ENCODE measurements around the gene EGLN1. TPM values are rescaled to one million over a fixed set of nuclear protein-coding genes. Genes with fewer than 3 reads are reported as not detected.
A peak's percentile ranks its signal among the peaks of the same experiment; 100 is the strongest.
"Not testable (repeated sequence)": the region's sequence is repeated elsewhere in the genome, so short reads cannot be mapped to it uniquely, and the experiment has no call there.

Gene EGLN1
- total RNA-seq, 1 donor from 2014 or later, result 29.7 TPM

DNA sequence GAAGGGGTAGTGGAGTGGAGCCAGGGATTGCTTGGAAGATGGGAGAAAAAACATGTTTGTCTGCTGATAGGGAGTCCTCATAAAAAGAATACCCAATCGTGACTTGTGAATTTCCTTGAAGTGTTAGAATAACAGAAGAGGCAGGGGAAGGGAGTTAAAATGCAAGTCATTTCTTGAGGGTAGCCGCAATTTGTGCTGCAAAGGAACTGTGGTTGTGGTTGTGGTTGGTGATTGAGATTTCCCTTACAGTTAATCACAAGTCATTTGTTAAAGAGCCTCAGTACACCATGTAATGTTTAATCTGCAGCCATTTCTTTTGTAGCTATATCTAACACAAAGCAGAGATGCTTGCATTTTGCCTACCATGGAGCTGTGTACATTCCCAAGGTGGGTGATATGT, 38.5 kb upstream of the EGLN1 start:
- Histone ChIP-seq H3K27ac (no peak overlapping the region), H3K27me3 (ENCODE audit: low read depth) (peaks cover 6% of the 10 kb centered on the region), H3K4me1 (no peaks in the 10 kb centered on the region), H3K36me3 (no peaks in the 10 kb centered on the region), H3K9me3 (no peaks in the 10 kb centered on the region), H3K4me3 (no peak overlapping the region)
- ATAC-seq, result peak; percentile 36 to 42
- DNase-seq, result no peak
- intact Hi-C loops (cut with DNase I), result no loop called here
- TF ChIP-seq CTCF (IDR thresholded peaks at IDR 0.05), result no peak

GRCh38 chr1:231459438-231459837, 37.4 kb upstream of the EGLN1 start:
- not testable (repeated sequence) for H3K27me3 ChIP-seq (ENCODE audit: low read depth); H3K36me3 ChIP-seq

DNA sequence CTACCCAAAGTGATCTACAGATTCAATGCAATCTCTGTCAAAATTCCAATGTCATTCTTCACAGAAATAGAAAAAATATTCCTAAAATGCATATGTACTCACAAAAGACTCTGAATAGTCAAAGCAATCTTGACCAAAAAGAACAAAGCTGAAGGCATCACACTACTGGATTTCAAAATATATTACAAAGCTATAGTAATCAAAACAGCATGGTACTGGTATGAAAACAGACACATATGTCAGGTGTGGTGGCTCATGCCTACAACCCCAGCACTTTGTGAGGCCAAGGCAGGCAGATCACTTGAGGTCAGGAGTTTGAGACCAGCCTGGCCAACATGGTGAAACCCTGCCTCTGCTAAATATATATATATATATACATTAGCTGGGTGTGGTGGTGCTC, 35.9 kb upstream of the EGLN1 start:
- intact Hi-C loops (cut with DNase I); H3K9me3 ChIP-seq; H3K27ac ChIP-seq; H3K4me1 ChIP-seq; H3K4me3 ChIP-seq; H3K36me3 ChIP-seq; ATAC-seq; H3K27me3 ChIP-seq (ENCODE audit: low read depth); DNase-seq: not testable (repeated sequence)

More at GRCh38 chr1:231459438-231459837, 37.4 kb upstream of the EGLN1 start:
- ATAC-seq; H3K4me3 ChIP-seq; H3K27ac ChIP-seq; intact Hi-C loops (cut with DNase I); DNase-seq; H3K9me3 ChIP-seq; H3K4me1 ChIP-seq: not testable (repeated sequence)

GRCh38 chr1:231454133-231454532, 32.0 kb upstream of the EGLN1 start:
- H3K9me3 ChIP-seq; DNase-seq; H3K27ac ChIP-seq; H3K27me3 ChIP-seq (ENCODE audit: low read depth); H3K4me3 ChIP-seq; intact Hi-C loops (cut with DNase I); ATAC-seq; H3K36me3 ChIP-seq; H3K4me1 ChIP-seq: not testable (repeated sequence)

DNA sequence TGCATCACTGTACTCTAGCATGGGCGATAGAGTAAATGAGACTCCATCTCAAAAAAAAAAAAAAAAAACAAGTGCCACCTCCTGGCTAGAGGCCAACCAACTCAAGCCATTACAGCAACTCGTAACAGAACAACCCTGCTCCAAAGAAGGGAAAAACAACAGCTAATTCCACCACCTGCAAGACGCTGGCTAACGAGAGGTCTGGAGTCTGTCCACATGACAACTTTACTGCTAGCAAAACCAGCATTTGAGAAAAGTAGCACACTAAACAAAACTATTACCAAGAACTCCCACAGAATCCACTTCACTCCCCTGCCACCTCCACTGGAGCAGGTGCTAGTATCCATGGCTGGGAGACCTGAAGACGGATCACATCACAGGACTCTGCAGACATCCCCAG, 24.1 kb upstream of the EGLN1 start:
- intact Hi-C loops (cut with DNase I), result no loop called here
- Histone ChIP-seq H3K4me3 (no peak overlapping the region), H3K4me1 (no peaks in the 10 kb centered on the region), H3K27ac (no peak overlapping the region), H3K27me3 (ENCODE audit: low read depth) (no peaks in the 10 kb centered on the region), H3K36me3 (no peaks in the 10 kb centered on the region), H3K9me3 (no peaks in the 10 kb centered on the region)
- no peak for TF ChIP-seq CTCF (IDR thresholded peaks at IDR 0.05)
- no peak for DNase-seq
- ATAC-seq, result no peak

DNA sequence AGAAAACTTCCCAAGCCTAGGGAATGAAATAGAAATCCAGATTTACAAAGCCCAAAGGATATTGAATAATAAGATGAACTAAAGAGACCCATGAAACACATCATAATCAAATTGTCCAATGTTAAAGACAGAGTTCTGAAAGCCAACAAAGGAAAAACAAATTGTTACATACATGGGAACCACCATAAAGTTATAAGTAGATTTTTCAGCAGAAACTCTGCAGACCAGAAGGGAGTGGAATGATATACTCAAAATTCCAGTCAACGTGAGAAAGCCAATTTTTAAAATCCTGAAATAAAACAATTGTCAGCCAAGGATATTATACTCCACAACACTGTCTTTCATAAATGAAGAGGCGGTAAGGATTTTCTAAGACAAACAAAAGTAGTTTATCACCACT, 22.0 kb upstream of the EGLN1 start:
- TF ChIP-seq CTCF (IDR thresholded peaks at IDR 0.05), result no peak
- DNase-seq, result no peak
- no peaks in the 10 kb centered on the region for H3K9me3 ChIP-seq
- no peak for ATAC-seq
- H3K36me3 ChIP-seq, result no peaks in the 10 kb centered on the region
- intact Hi-C loops (cut with DNase I), result no loop called here
- no peak overlapping the region for H3K4me3 ChIP-seq
- H3K27ac ChIP-seq, result no peak overlapping the region
- no peaks in the 10 kb centered on the region for H3K4me1 ChIP-seq
- no peaks in the 10 kb centered on the region for H3K27me3 ChIP-seq (ENCODE audit: low read depth)

DNA sequence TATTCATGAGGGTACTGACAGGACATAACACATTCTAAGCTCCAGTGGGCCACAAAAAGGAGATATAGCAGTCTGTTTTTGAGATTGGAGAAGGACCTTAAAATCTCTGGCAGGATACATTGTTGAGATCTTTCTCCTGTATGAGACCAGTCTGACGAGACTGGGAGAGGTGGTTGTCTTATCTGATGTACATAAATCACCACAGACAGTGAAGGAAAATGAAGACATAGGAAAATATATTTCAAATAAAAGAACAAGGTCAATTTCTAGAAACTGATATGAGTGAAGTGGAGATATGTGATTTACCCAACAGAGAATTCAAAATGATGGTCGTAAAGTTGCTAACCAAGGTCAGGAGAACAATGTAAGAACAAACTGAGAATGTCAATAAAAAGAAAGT, 21.3 kb upstream of the EGLN1 start:
- H3K27ac ChIP-seq, result no peak overlapping the region
- TF ChIP-seq CTCF (IDR thresholded peaks at IDR 0.05), result no peak
- H3K27me3 ChIP-seq (ENCODE audit: low read depth), result no peaks in the 10 kb centered on the region
- intact Hi-C loops (cut with DNase I), result no loop called here
- no peaks in the 10 kb centered on the region for H3K9me3 ChIP-seq
- H3K4me1 ChIP-seq, result no peaks in the 10 kb centered on the region
- DNase-seq (no peak), ATAC-seq (no peak)
- no peaks in the 10 kb centered on the region for H3K36me3 ChIP-seq
- no peak overlapping the region for H3K4me3 ChIP-seq
